GM18909 (cell line): Measurements from ENCODE around the gene KRTAP12-2.
"Not testable (repeated sequence)": the region's sequence is repeated elsewhere in the genome, so short reads cannot be mapped to it uniquely, and the experiment has no call there.

ENCODE experiments used
- ATAC-seq: cut with Tn5 transposase; IDR thresholded peaks from one replicate; pipeline ENCODE4 v1.9.1; 2021; ENCODE audit warnings: mild to moderate bottlenecking; ENCODE audit not compliant: unreplicated experiment, poor library complexity

KRTAP12-2 gene

GRCh38 chr21:44686000-44686781 lies 19.5 kb upstream of the KRTAP12-2 start:
- no peak for ATAC-seq

GRCh38 chr21:44685050-44685449 lies 18.3 kb upstream of the KRTAP12-2 start:
- not testable (repeated sequence) for ATAC-seq

GRCh38 chr21:44684483-44684882 lies 17.8 kb upstream of the KRTAP12-2 start:
- ATAC-seq, result no peak

GRCh38 chr21:44684077-44684476 lies 17.4 kb upstream of the KRTAP12-2 start:
- no peak for ATAC-seq

- ATAC-seq, result no peak
These were observed 15.9 kb upstream of the KRTAP12-2 start for GRCh38 chr21:44682580-44683151.

- no peak for ATAC-seq
These were observed 15.3 kb upstream of the KRTAP12-2 start, which contains the start of gene KRTAP12-1 for GRCh38 chr21:44681861-44682579. TSS of gene KRTAP12-1 (minus strand) at chr21:44682163. CDS start at chr21:44682123, 40 bp downstream.

- ATAC-seq, result no peak
These were observed 14.4 kb upstream of the KRTAP12-2 start for GRCh38 chr21:44681152-44681551.

- ATAC-seq, result no peak
These were observed 11.2 kb upstream of the KRTAP12-2 start for GRCh38 chr21:44677881-44678280.

GRCh38 chr21:44671911-44672310 lies 5.2 kb upstream of the KRTAP12-2 start:
- no peak for ATAC-seq

- no peak for ATAC-seq
These were observed 4.1 kb upstream of the KRTAP12-2 start for GRCh38 chr21:44670642-44671432.

- ATAC-seq, result no peak
These were observed 885 bp upstream of the KRTAP12-2 start for GRCh38 chr21:44667612-44668011.

- no peak for ATAC-seq
These were observed 2.0 kb downstream of the KRTAP12-2 start for GRCh38 chr21:44664691-44665090.

- not testable (repeated sequence) for ATAC-seq
These were observed 5.2 kb downstream of the KRTAP12-2 start for GRCh38 chr21:44661567-44661966.

GRCh38 chr21:44658913-44659595 lies 7.7 kb downstream of the KRTAP12-2 start:
- ATAC-seq, result no peak

- no peak for ATAC-seq
These were observed 8.2 kb downstream of the KRTAP12-2 start for GRCh38 chr21:44658541-44658910.

- no peak for ATAC-seq
These were observed 8.8 kb downstream of the KRTAP12-2 start, which contains the start of gene KRTAP12-3 for GRCh38 chr21:44657635-44658540. TSS of gene KRTAP12-3 (plus strand) at chr21:44657932. CDS start at chr21:44657980, 48 bp downstream.

GRCh38 chr21:44656868-44657267 lies 9.9 kb downstream of the KRTAP12-2 start:
- ATAC-seq, result no peak

- no peak for ATAC-seq
These were observed 12.1 kb downstream of the KRTAP12-2 start, which contains the start of gene KRTAP12-4 for GRCh38 chr21:44654576-44655175. TSS of gene KRTAP12-4 (minus strand) at chr21:44654659. CDS start at chr21:44654614, 45 bp downstream.
